Adrenal gland (tissue), 5 donors: Measurements from ENCODE around the gene AUTS2.

Experiments used
- CTCF ChIP-seq, 6 experiments: fragments of 450-650 bp in 4 of 6; fragments of 200-600 bp in 2 of 6; sonication (generic) in 1 of 6; IDR thresholded peaks; 1 replicate in 5 of 6; 2 replicates in 1 of 6; pipeline versions ENCODE4 v1.5.1 to v1.8.0; 2016 to 2021; ENCODE audit warnings: antibody characterized with exemption in 6 of 6, mild to moderate bottlenecking in 2 of 6, moderate library complexity in 1 of 6
- POLR2A ChIP-seq, 2 donors: fragments of 450-650 bp; IDR thresholded peaks; one replicate each; pipeline ENCODE4 v1.6.1; 2017; ENCODE audit warnings: antibody characterized with exemption in 2 of 2, mild to moderate bottlenecking in 2 of 2, moderate library complexity in 1 of 2
- donor health status: DM: no; HTN: no; CAD: no.

GRCh38 chr7:70190281-70190680 lies 592.0 kb downstream of the AUTS2 start:
- TF ChIP-seq CTCF (IDR thresholded peaks at IDR 0.05) (no peak), POLR2A (IDR thresholded peaks at IDR 0.05) (no peak)
